Activated naive CD8-positive, alpha-beta T cell (primary cell): ENCODE measurements around the gene S100A7.

Source experiments
- H3K27ac Mint-ChIP-seq: one replicate; pipeline ENCODE4 v1.8.0; 2021; ENCODE audit warnings: mixed read lengths
- H3K27me3 Mint-ChIP-seq: one replicate; pipeline ENCODE4 v1.8.0; 2021; ENCODE audit warnings: mixed read lengths
- H3K36me3 Mint-ChIP-seq: one replicate; pipeline ENCODE4 v1.8.0; 2021; ENCODE audit warnings: mixed read lengths
- H3K4me1 Mint-ChIP-seq: one replicate; pipeline ENCODE4 v1.8.0; 2021; ENCODE audit warnings: low read depth, mixed read lengths
- H3K4me3 Mint-ChIP-seq: one replicate; pipeline ENCODE4 v1.8.0; 2021; ENCODE audit warnings: mild to moderate bottlenecking, mixed read lengths
- H3K9me3 Mint-ChIP-seq: one replicate; pipeline ENCODE4 v1.8.0; 2021; ENCODE audit warnings: low read depth, mixed read lengths

The S100A7 gene

GRCh38 chr1:153460551-153460950 is at the start of gene S100A7:
Gene S100A7 (minus strand): TSS chr1:153460651. CDS start chr1:153459013, 1,638 bp downstream.
- H3K27me3 Mint-ChIP-seq: peaks cover 20% of the 10 kb centered on the region
- no peaks in the 10 kb centered on the region for H3K9me3 Mint-ChIP-seq
- H3K27ac Mint-ChIP-seq: no peak within 1 kb of the TSS
- H3K36me3 Mint-ChIP-seq: no peaks in the 10 kb centered on the region
- no peaks in the 10 kb centered on the region for H3K4me1 Mint-ChIP-seq
- H3K4me3 Mint-ChIP-seq: no peak within 1 kb of the TSS

DNA sequence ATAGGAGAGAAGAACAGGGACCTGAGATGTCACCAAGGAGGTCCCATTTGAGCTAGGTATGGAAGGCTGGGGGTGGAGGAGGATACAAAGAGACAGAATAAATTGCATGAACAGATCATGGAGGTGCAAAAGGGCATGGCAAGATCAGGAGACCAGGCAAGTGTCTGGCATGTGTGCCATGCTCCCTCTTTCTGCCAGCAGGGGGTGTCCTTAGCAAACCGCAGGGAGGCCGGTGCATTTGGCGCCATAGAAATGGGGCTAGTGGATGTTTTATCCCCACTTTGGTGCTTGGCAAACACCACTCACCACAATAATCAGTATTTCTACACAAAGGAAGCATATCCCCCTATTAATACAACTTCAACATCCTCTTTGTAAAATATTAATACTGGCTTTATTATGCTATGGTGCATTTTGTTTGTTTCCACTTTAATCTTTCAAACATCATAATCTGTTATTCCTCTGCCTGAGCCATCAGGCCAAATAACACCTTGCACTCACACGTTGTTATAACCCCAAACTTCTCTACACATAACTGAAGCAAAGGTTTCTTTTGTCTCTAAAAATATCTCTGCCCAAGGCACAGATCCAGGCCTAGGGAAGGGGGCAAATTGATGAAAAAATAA is 49.4 kb upstream of the S100A7 start:
- Mint-ChIP-seq H3K4me1 (peaks cover 6% of the 10 kb centered on the region), H3K4me3 (no peak overlapping the region), H3K27me3 (no peaks in the 10 kb centered on the region), H3K27ac (no peak overlapping the region), H3K36me3 (no peaks in the 10 kb centered on the region), H3K9me3 (no peaks in the 10 kb centered on the region)

- H3K9me3 Mint-ChIP-seq: no peaks in the 10 kb centered on the region
- H3K4me3 Mint-ChIP-seq: no peak overlapping the region
- no peaks in the 10 kb centered on the region for H3K36me3 Mint-ChIP-seq
- peaks cover 6% of the 10 kb centered on the region for H3K4me1 Mint-ChIP-seq
- H3K27ac Mint-ChIP-seq: no peak overlapping the region
- H3K27me3 Mint-ChIP-seq: no peaks in the 10 kb centered on the region
Observed at GRCh38 chr1:153509036-153509435, 48.6 kb upstream of the S100A7 start.

DNA sequence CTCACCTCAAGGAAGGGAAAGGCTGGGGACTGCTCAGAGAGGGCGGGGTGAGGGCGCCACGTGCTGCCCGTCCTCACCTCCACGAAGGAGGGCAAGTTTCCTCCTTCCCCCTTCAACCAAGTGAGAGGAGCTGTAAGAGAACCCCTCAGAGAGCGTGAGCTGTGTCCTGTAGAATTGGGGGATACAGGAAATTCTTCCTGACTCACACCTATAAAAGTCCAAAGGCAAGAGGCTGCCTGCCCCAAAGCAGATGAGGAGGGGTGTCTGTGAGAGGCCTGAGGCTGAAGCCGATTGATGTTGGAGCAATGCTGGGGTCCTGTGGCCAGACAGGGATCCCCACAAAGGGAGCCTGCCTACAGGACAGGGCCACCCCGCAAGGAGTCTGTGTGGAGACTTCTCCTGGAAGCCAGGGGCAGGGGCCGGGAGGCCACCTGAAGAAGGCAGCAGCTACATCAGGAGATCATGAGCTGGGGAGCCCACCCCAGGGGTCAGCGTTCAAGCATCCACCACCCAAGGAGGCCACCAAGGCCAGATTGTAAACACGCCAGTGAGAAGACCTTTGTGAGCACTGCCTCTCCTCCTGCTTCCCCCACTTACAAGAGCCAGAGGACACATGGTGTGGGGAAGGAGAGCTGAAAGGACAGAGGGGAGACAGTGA is 47.6 kb upstream of the S100A7 start:
- Mint-ChIP-seq H3K36me3 (no peaks in the 10 kb centered on the region), H3K9me3 (no peaks in the 10 kb centered on the region), H3K4me1 (peaks cover 6% of the 10 kb centered on the region), H3K4me3 (no peak overlapping the region), H3K27me3 (no peaks in the 10 kb centered on the region), H3K27ac (no peak overlapping the region)

GRCh38 chr1:153506831-153507413 is 46.5 kb upstream of the S100A7 start:
- no peak overlapping the region for H3K4me3 Mint-ChIP-seq
- H3K27me3 Mint-ChIP-seq: no peaks in the 10 kb centered on the region
- H3K36me3 Mint-ChIP-seq: no peaks in the 10 kb centered on the region
- no peaks in the 10 kb centered on the region for H3K9me3 Mint-ChIP-seq
- H3K4me1 Mint-ChIP-seq: peaks cover 6% of the 10 kb centered on the region
- H3K27ac Mint-ChIP-seq: no peak overlapping the region

GRCh38 chr1:153506386-153506785 is 45.9 kb upstream of the S100A7 start:
- no peaks in the 10 kb centered on the region for H3K27me3 Mint-ChIP-seq
- H3K27ac Mint-ChIP-seq: no peak overlapping the region
- no peaks in the 10 kb centered on the region for H3K9me3 Mint-ChIP-seq
- H3K4me3 Mint-ChIP-seq: no peak overlapping the region
- no peaks in the 10 kb centered on the region for H3K36me3 Mint-ChIP-seq
- peaks cover 5% of the 10 kb centered on the region for H3K4me1 Mint-ChIP-seq

GRCh38 chr1:153505576-153505975 is 45.1 kb upstream of the S100A7 start:
- no peaks in the 10 kb centered on the region for H3K27me3 Mint-ChIP-seq
- H3K4me3 Mint-ChIP-seq: no peak overlapping the region
- H3K27ac Mint-ChIP-seq: no peak overlapping the region

GRCh38 chr1:153503766-153504165 is 43.3 kb upstream of the S100A7 start:
- no peak overlapping the region for H3K27ac Mint-ChIP-seq
- no peaks in the 10 kb centered on the region for H3K27me3 Mint-ChIP-seq
- H3K4me1 Mint-ChIP-seq: no peaks in the 10 kb centered on the region
- H3K36me3 Mint-ChIP-seq: no peaks in the 10 kb centered on the region
- H3K4me3 Mint-ChIP-seq: no peak overlapping the region
- no peaks in the 10 kb centered on the region for H3K9me3 Mint-ChIP-seq

More at GRCh38 chr1:153505576-153505975, 45.1 kb upstream of the S100A7 start:
- Mint-ChIP-seq H3K36me3 (no peaks in the 10 kb centered on the region), H3K4me1 (no peaks in the 10 kb centered on the region), H3K9me3 (no peaks in the 10 kb centered on the region)

- Mint-ChIP-seq H3K27ac (no peak overlapping the region), H3K27me3 (peaks cover 7% of the 10 kb centered on the region), H3K4me3 (no peak overlapping the region), H3K4me1 (no peaks in the 10 kb centered on the region), H3K9me3 (no peaks in the 10 kb centered on the region), H3K36me3 (no peaks in the 10 kb centered on the region)
Observed at GRCh38 chr1:153498746-153499145, 38.3 kb upstream of the S100A7 start.

DNA sequence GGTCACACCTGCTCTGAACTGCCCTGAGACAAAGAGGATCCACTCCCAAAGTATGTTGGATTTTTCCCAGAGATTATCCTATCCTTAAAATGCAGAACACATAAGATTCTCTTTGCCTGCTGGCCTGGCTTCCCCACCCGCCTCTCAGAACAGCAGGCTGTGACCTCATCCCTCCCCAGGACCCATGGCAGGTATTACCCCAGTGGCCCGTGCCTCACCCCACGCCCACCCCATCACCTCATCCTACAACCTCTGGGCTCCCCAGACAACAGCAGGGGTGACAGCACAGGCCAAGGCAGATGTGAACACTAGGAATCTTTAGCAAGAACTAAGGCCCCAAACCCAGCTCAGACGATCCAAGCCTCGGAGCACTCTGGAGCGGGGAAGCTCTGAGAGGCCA is 35.1 kb upstream of the S100A7 start:
- Mint-ChIP-seq H3K36me3 (no peaks in the 10 kb centered on the region), H3K4me1 (no peaks in the 10 kb centered on the region), H3K27me3 (peaks cover 7% of the 10 kb centered on the region), H3K9me3 (no peaks in the 10 kb centered on the region), H3K4me3 (no peak overlapping the region), H3K27ac (no peak overlapping the region)

GRCh38 chr1:153494976-153495535 is 34.6 kb upstream of the S100A7 start:
- H3K4me1 Mint-ChIP-seq: no peaks in the 10 kb centered on the region
- no peaks in the 10 kb centered on the region for H3K36me3 Mint-ChIP-seq
- H3K9me3 Mint-ChIP-seq: no peaks in the 10 kb centered on the region
- no peak overlapping the region for H3K4me3 Mint-ChIP-seq
- peaks cover 7% of the 10 kb centered on the region for H3K27me3 Mint-ChIP-seq
- H3K27ac Mint-ChIP-seq: no peak overlapping the region

GRCh38 chr1:153493343-153493960 is 33.0 kb upstream of the S100A7 start:
- Mint-ChIP-seq H3K9me3 (no peaks in the 10 kb centered on the region), H3K4me1 (no peaks in the 10 kb centered on the region), H3K27ac (no peak overlapping the region), H3K36me3 (no peaks in the 10 kb centered on the region), H3K27me3 (peaks cover 7% of the 10 kb centered on the region), H3K4me3 (no peak overlapping the region)

GRCh38 chr1:153490272-153491051 is 30.0 kb upstream of the S100A7 start:
- Mint-ChIP-seq H3K9me3 (no peaks in the 10 kb centered on the region), H3K27ac (no peak overlapping the region), H3K4me1 (no peaks in the 10 kb centered on the region), H3K4me3 (no peak overlapping the region), H3K36me3 (no peaks in the 10 kb centered on the region), H3K27me3 (peaks cover 10% of the 10 kb centered on the region)

DNA sequence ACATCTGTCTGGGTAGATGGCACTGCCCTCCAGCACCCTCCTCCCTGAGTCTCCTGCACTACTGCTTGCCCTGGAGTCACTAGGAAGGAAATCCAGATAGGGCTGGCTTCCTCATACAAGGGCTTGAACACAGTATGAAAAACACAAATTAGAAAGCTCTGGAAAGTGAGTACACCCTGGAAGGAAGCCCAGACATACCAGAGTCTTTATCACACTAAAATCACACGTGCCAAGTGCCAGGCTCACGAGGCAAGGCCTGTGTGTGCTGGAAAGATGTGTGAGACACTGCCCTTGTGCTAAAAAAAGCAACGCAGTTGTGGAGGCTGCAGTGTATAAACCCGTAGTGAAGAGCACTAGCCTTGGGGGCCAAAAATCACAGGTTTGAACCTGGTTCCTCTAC is 28.3 kb upstream of the S100A7 start:
- Mint-ChIP-seq H3K4me1 (no peaks in the 10 kb centered on the region), H3K27me3 (peaks cover 12% of the 10 kb centered on the region), H3K27ac (no peak overlapping the region), H3K4me3 (no peak overlapping the region), H3K9me3 (no peaks in the 10 kb centered on the region), H3K36me3 (no peaks in the 10 kb centered on the region)
